Measurements from ENCODE around the gene PIP5K1B.
"Not testable (repeated sequence)": the region's sequence is repeated elsewhere in the genome, so short reads cannot be mapped to it uniquely, and the experiment has no call there.

The PIP5K1B gene

GRCh38 chr9:68983522-68984424, 278.7 kb downstream of the PIP5K1B start:
- no peak for DNase-seq (ENCODE audit: low read depth in 2 of 2)

GRCh38 chr9:68986949-68987348, 281.9 kb downstream of the PIP5K1B start:
- not testable (repeated sequence) for DNase-seq (ENCODE audit: low read depth in 2 of 2)

DNA sequence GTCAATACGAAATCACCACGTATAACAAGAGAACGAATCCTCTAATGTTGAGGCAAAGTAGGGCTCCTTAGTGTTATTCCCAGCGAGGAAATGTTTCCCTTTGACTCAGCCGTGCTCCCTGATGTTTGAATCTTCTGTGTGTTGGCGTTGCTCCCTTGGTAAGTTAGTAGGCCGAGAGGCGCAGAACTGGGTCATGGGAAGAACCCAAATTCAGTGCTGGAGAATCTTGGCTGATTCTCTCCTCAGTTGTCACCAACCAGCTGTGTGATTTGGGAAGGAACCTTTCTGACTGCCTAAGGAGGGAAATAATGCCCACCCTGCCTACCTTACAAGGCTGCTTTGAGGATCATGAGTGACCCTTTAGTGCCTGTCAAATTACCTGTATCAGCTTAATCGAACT, 286.4 kb downstream of the PIP5K1B start:
- no peak for DNase-seq (ENCODE audit: low read depth in 2 of 2)

GRCh38 chr9:68995776-68996175, 290.7 kb downstream of the PIP5K1B start:
- no peak for DNase-seq (ENCODE audit: low read depth in 2 of 2)

DNA sequence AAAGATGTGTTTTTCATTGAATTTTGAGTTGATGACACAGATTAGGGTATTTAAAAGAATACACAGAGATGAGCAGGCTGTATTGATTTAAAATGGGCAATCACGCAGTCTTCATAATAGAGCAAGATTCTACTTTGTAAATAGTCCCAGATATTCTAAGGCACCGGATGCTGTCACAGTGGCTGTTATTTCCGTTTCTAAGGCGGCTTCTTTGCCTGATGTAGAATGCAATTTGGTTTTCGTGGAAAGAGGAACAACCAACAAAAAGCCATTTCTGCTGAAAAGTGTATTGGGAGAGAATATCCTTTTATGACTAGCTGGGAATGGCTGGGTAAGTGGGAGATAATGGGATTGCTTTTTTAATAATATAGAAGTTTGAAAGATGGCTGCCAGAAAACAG, 291.4 kb downstream of the PIP5K1B start:
- DNase-seq (ENCODE audit: low read depth in 2 of 2), result no peak

- no peak for DNase-seq (ENCODE audit: low read depth in 2 of 2)
Observed at GRCh38 chr9:68997666-68998065, 292.6 kb downstream of the PIP5K1B start.

DNA sequence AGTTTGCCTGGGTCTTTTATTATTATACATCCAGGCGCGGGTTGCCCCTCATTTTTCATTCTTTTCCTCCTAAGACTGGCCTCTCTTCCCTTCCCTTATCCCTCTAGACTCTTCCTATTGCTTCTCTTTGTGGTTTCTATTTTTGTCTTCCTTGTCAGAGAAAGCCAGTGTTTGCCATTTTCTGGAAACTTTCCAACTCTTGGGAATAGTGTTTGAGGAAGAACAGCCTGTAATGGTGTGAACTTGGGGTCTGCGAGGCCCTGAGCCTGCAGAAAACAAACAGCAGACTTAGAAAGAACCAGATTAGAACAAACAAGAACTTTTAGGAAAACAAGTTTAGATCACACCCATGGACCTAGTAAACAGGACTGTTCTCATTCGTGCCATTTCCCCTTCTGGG, 293.3 kb downstream of the PIP5K1B start:
- DNase-seq (ENCODE audit: low read depth in 2 of 2), result no peak

- DNase-seq (ENCODE audit: low read depth in 2 of 2), result no peak
Observed at GRCh38 chr9:68998812-68999211, 293.8 kb downstream of the PIP5K1B start.

DNA sequence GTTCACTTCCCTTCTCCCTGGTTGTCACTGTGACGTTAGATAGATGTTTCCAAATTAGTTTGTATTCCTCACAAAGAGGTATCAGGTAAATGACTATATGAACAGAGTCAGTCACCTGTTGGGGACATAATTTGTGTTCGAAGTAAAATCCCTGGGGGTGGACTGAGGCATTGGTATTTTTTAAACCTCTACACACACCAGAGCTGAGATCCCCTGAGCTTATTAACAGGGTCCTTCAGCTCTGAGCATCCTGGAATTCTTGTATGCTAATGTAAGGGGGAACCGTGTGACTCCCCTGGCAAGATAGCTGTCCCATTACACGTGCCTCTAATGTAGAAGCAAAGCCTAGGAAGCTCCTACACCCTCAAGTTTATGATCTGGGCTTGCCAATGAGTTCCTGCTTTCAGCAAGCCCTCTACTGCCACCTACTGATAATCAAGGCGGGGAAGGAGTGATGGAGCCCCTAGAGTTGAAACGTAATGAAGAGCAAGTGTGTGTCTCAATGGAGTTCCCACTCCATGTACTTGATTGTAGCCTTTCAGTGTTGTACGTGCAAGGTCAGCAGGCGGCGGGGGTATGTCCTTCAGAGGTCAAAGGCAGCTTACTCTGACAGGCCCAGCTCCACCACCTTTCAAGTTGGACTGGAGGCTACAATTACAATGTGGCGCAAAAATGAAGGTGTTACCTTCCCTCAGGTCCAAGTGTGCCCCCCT, 294.5 kb downstream of the PIP5K1B start:
- DNase-seq (ENCODE audit: low read depth in 2 of 2), result peak; percentile 9 to 21

DNA sequence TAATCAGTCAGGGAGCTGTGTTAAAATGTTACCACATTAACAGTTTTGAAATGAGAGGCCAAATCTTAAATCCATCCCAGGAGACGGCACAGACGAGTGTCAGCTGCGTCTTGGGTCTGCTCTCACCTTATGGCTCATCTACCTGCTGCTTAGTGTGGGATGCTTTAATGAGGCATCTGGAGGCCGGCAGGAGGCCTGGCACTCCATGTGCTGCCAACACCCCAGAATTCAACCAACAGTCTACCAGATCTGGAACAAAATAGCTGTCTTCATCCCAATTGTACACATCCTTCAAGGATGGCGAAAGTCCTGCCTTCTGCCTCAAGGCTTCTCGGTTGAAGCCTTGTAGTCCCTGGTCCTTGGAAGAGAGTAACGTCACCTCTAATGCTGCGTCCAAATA, 296.9 kb downstream of the PIP5K1B start:
- no peak for DNase-seq (ENCODE audit: low read depth in 2 of 2)

GRCh38 chr9:69003051-69003450, 298.0 kb downstream of the PIP5K1B start:
- no peak for DNase-seq (ENCODE audit: low read depth in 2 of 2)

DNA sequence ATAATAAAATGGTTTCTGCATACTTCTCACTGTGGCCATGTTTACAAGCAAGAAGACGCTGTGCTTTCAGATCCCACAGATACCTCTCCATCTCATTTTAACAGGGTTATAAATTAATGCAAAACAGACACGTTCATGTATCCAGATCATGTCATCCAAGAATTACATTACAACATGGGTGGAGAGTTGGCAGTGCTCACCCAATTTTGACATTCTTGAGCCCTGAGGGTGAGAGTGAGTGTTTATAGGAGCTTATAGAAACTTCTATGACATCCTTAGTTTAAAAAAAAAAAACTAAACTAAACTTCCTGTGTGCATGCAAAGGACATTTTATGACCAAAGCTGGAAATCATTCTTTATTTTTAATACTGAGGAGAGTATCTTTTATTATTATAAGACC, 299.8 kb downstream of the PIP5K1B start:
- DNase-seq (ENCODE audit: low read depth in 2 of 2), result no peak

GRCh38 chr9:69009708-69010107, 304.7 kb downstream of the PIP5K1B start:
- DNase-seq (ENCODE audit: low read depth in 2 of 2), result no peak

DNA sequence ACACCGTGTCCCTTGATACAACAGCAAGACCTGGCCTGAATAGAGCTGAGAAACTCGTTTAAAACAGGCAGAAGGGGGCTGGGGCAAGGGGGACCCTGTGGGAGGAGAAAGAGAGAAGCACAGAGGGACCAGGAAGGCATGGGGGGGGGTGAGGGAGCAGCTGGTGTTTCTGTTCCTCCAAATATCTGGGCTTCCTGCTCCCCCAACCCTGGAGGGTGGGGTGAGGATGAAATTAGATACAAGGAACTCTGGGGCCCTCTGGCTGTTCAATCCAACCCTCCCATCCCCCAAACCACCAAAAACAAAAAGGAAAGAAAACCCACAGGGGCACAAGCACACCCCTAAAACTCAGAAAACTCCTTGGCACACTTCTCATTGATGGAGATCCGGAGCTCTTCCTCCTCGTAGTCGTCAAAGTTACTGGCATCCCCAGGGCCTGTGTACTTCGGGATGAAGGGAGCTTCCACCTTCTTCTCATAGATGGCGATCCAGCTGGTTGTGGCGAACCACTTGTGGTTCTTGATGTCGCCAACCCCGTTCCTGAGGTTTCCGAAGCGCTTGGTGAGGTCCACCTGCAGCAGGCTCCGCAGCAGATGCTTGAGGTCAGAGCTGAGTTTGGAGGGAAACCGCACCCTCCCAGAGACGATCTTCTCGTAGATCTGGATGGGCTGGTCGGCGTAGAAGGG, 307.8 kb downstream of the PIP5K1B start:
- no peak for DNase-seq (ENCODE audit: low read depth in 2 of 2)

GRCh38 chr9:69013382-69013727, 308.3 kb downstream of the PIP5K1B start:
- no peak for DNase-seq (ENCODE audit: low read depth in 2 of 2)

GRCh38 chr9:69014013-69014412, 309.0 kb downstream of the PIP5K1B start, which contains the start of gene PRKACG:
TSS of gene PRKACG (minus strand) at chr9:69014113. CDS start at chr9:69014092, 21 bp downstream.
- DNase-seq (ENCODE audit: low read depth in 2 of 2), result no peak

DNA sequence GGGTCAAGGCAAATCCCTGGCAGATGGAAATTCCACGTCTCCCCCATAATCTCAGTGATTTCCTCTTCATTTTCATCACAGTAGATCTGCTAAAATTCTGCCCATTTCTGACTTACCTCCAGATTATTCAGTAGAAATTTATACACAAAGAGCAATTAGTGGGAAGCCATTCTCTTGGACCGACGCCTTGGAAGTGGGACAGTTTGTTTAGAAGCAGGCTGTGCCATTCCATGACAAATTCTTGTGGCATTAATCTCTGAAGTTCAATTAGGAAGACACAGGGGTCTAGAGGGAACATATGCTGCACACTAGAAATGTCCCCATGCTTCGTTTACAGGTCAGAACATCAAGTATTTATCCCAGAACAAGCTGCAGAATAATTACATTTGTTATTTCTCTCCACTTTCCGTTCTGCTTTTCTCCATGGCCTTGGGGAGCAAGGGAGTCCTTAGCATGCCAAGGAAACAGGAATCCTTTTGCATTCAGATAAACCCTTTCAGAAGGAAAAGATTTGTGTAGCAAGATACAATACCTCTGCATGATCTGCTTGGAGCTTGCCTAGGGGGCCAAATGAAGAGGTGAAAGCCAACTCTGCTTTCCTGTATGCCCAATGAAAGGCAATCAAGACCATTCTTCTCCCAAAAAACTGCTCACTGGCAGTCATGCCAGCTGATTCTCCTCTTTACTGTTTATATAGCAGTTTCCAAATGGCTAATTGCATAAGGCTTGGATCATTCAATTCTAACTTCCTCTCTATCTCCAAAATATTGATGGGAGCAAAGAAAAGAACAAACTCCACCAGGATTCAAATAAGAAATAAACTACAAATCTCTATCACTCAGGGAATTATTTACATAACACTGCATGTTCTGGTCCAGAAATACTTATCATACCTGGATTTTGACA, 311.4 kb downstream of the PIP5K1B start:
- DNase-seq (ENCODE audit: low read depth in 2 of 2), result no peak

DNA sequence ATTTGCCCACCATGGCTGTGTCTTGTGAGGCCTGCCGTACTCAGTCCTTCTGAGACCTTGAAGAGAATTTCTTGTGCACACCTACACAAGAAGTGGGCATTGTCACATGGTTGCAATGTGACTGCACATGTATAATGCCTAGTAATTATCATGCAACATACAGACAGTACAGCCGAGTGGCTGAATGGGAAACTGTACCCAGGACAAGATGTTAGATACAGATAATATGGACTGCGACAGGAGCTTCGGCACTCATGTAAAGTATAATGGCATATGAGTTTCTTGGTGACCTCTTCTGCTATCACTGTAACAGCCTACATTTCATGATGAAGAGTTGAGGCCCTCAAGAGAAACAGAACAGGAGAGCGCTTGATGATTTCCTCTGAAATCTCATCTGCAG, 313.7 kb downstream of the PIP5K1B start:
- DNase-seq (ENCODE audit: low read depth in 2 of 2), result no peak

GRCh38 chr9:69019808-69020207, 314.8 kb downstream of the PIP5K1B start:
- DNase-seq (ENCODE audit: low read depth in 2 of 2), result no peak

DNA sequence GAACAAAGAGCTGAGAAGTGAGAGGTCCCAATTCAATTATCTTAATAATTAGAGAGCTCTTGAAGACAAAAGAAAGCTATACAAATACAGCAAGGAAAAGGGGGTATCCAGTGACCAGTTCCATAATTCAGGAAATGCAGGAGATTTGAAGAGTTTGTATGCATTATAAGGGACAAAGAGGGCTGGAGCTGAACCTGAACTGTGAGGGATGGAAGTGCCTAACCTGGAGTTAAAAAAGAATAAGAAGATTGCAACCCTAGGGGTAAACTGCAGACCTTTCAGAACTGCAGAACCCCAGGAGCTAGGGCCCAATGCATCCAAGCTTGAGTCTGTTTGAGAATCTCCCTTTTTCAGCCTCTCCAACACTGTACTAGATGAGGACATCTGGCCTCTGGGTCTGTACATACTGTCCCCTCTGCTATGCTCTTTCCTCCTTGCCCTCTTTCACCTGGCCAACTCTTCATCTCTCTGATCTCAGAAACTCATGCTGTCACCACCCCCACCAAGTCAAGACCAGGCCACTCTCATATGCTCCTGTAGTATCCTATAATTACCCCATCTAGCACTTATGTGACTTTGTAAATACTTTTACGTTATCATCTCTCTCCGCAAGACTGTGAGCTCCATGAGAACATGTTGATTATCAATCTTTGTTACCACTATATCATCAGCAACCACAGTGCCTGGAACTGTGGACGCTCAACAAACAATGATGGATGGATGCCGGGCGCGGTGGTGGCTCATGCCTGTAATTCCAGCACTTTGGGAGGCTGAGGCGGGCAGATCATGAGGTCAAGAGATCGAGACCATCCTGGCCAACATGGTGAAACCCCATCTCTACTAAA, 315.5 kb downstream of the PIP5K1B start:
- no peak for DNase-seq (ENCODE audit: low read depth in 2 of 2)

DNA sequence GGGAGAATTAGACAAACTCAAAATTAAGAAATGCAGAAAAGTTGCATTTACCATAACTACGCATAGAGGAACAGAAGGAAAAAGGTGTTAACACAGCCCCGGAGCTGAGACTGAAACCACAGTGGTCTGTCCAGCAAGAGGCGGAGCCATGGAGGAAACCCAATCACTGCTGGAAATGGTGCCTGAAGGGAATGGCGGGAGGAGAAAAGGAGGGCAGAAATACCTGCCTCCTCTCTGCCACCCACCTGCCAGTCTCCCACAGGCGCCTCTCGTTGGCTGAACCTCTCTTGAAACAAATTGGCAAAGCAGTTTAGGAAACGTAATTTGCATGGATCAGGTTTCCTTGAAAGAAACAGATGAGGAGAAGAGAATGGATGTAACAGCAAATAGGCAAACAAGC, 318.6 kb downstream of the PIP5K1B start:
- DNase-seq (ENCODE audit: low read depth in 2 of 2), result no peak
